ENCODE results near the gene GIMAP2. TPM values are rescaled to one million over a fixed set of nuclear protein-coding genes. Genes with fewer than 3 reads are reported as not detected.

The GIMAP2 gene
- polyA plus RNA-seq, 2 donors = 0.90 to 2.1 TPM

- no peaks in the 10 kb centered on the region for H3K27me3 ChIP-seq (ENCODE audit: control insufficient read depth in 1 of 2, insufficient read depth in 2 of 2, low read length in 2 of 2)
- H3K9me3 ChIP-seq (ENCODE audit: control insufficient read depth in 2 of 2, insufficient read depth in 1 of 2, low read depth in 1 of 2, low read length in 1 of 2) = peaks cover 0 to 3% of the 10 kb centered on the region in 2 donors
- peaks cover 0 to 6% of the 10 kb centered on the region in 2 donors for H3K36me3 ChIP-seq (ENCODE audit: control insufficient read depth in 2 of 2, insufficient read depth in 2 of 2, low read length in 1 of 2)
- H3K27ac ChIP-seq (ENCODE audit: low read depth in 2 of 2, low read length in 1 of 2) = peak overlapping the region; percentile 45 to 60
- 49 to 55% methylated on average over 4 of the region's 4 CpGs for WGBS, 2 donors
- H3K4me1 ChIP-seq (ENCODE audit: control insufficient read depth in 2 of 2, insufficient read depth in 2 of 2, low read length in 1 of 2) = no peaks in the 10 kb centered on the region
- H3K4me3 ChIP-seq (ENCODE audit: low read depth in 1 of 2, low read length in 2 of 2) = peak overlapping the region in 1 of 2 donors; percentile 3
Observed at GRCh38 chr7:150715738-150716137, 30.2 kb downstream of the GIMAP2 start.

GRCh38 chr7:150716368-150716767 is 30.9 kb downstream of the GIMAP2 start, which contains the start of gene GIMAP1:
Gene GIMAP1, plus strand, starts transcription at chr7:150716613. Its CDS starts 2,435 bp downstream, at chr7:150719048.
- Histone ChIP-seq H3K27ac (ENCODE audit: low read depth in 2 of 2, low read length in 1 of 2) (peak within 1 kb of the TSS; percentile 45 to 60), H3K4me3 (ENCODE audit: low read depth in 1 of 2, low read length in 2 of 2) (peak within 1 kb of the TSS; percentile 41 to 46), H3K9me3 (ENCODE audit: control insufficient read depth in 2 of 2, insufficient read depth in 1 of 2, low read depth in 1 of 2, low read length in 1 of 2) (peaks cover 0 to 4% of the 10 kb centered on the region in 2 donors), H3K4me1 (ENCODE audit: control insufficient read depth in 2 of 2, insufficient read depth in 2 of 2, low read length in 1 of 2) (no peaks in the 10 kb centered on the region), H3K36me3 (ENCODE audit: control insufficient read depth in 2 of 2, insufficient read depth in 2 of 2, low read length in 1 of 2) (peaks cover 0 to 6% of the 10 kb centered on the region in 2 donors), H3K27me3 (ENCODE audit: control insufficient read depth in 1 of 2, insufficient read depth in 2 of 2, low read length in 2 of 2) (no peaks in the 10 kb centered on the region)
- WGBS, 2 donors = 44 to 51% methylated on average over 5 of the region's 5 CpGs

- no peaks in the 10 kb centered on the region for H3K4me1 ChIP-seq (ENCODE audit: control insufficient read depth in 2 of 2, insufficient read depth in 2 of 2, low read length in 1 of 2)
- no peaks in the 10 kb centered on the region for H3K27me3 ChIP-seq (ENCODE audit: control insufficient read depth in 1 of 2, insufficient read depth in 2 of 2, low read length in 2 of 2)
- H3K4me3 ChIP-seq (ENCODE audit: low read depth in 1 of 2, low read length in 2 of 2) = peak overlapping the region; percentile 41 to 46
- H3K27ac ChIP-seq (ENCODE audit: low read depth in 2 of 2, low read length in 1 of 2) = peak overlapping the region; percentile 26 to 53
- peaks cover 0 to 4% of the 10 kb centered on the region in 2 donors for H3K9me3 ChIP-seq (ENCODE audit: control insufficient read depth in 2 of 2, insufficient read depth in 1 of 2, low read depth in 1 of 2, low read length in 1 of 2)
- WGBS, 2 donors = 51 to 55% methylated on average over 4 of the region's 4 CpGs
- H3K36me3 ChIP-seq (ENCODE audit: control insufficient read depth in 2 of 2, insufficient read depth in 2 of 2, low read length in 1 of 2) = peaks cover 0 to 6% of the 10 kb centered on the region in 2 donors
Observed at GRCh38 chr7:150716939-150717338, 31.4 kb downstream of the GIMAP2 start.

GRCh38 chr7:150717814-150718420 is 32.4 kb downstream of the GIMAP2 start:
- Histone ChIP-seq H3K36me3 (ENCODE audit: control insufficient read depth in 2 of 2, insufficient read depth in 2 of 2, low read length in 1 of 2) (peaks cover 0 to 6% of the 10 kb centered on the region in 2 donors), H3K9me3 (ENCODE audit: control insufficient read depth in 2 of 2, insufficient read depth in 1 of 2, low read depth in 1 of 2, low read length in 1 of 2) (peaks cover 0 to 4% of the 10 kb centered on the region in 2 donors), H3K27me3 (ENCODE audit: control insufficient read depth in 1 of 2, insufficient read depth in 2 of 2, low read length in 2 of 2) (no peaks in the 10 kb centered on the region), H3K27ac (ENCODE audit: low read depth in 2 of 2, low read length in 1 of 2) (no peak overlapping the region), H3K4me3 (ENCODE audit: low read depth in 1 of 2, low read length in 2 of 2) (peak overlapping the region; percentile 22 to 41), H3K4me1 (ENCODE audit: control insufficient read depth in 2 of 2, insufficient read depth in 2 of 2, low read length in 1 of 2) (no peaks in the 10 kb centered on the region)
- WGBS, 2 donors = 52 to 56% methylated on average over 4 of the region's 4 CpGs

- H3K36me3 ChIP-seq (ENCODE audit: control insufficient read depth in 2 of 2, insufficient read depth in 2 of 2, low read length in 1 of 2) = peaks cover 0 to 6% of the 10 kb centered on the region in 2 donors
- H3K27ac ChIP-seq (ENCODE audit: low read depth in 2 of 2, low read length in 1 of 2) = no peak overlapping the region
- WGBS, 2 donors = 76 to 79% methylated on average over 4 of the region's 4 CpGs
- no peaks in the 10 kb centered on the region for H3K4me1 ChIP-seq (ENCODE audit: control insufficient read depth in 2 of 2, insufficient read depth in 2 of 2, low read length in 1 of 2)
- no peak overlapping the region for H3K4me3 ChIP-seq (ENCODE audit: low read depth in 1 of 2, low read length in 2 of 2)
- no peaks in the 10 kb centered on the region for H3K27me3 ChIP-seq (ENCODE audit: control insufficient read depth in 1 of 2, insufficient read depth in 2 of 2, low read length in 2 of 2)
- H3K9me3 ChIP-seq (ENCODE audit: control insufficient read depth in 2 of 2, insufficient read depth in 1 of 2, low read depth in 1 of 2, low read length in 1 of 2) = peaks cover 0 to 4% of the 10 kb centered on the region in 2 donors
Observed at GRCh38 chr7:150719436-150719835, 33.9 kb downstream of the GIMAP2 start.

- 92 to 95% methylated on average over 48 to 52 of the region's 52 CpGs for WGBS, 2 donors
- H3K27ac ChIP-seq (ENCODE audit: low read depth in 2 of 2, low read length in 1 of 2) = no peak overlapping the region
Observed at GRCh38 chr7:150719960-150720891, 34.7 kb downstream of the GIMAP2 start.

GRCh38 chr7:150721970-150722373 is 36.5 kb downstream of the GIMAP2 start:
- Histone ChIP-seq H3K9me3 (ENCODE audit: control insufficient read depth in 2 of 2, insufficient read depth in 1 of 2, low read depth in 1 of 2, low read length in 1 of 2) (peaks cover 0 to 6% of the 10 kb centered on the region in 2 donors), H3K4me3 (ENCODE audit: low read depth in 1 of 2, low read length in 2 of 2) (no peak overlapping the region), H3K4me1 (ENCODE audit: control insufficient read depth in 2 of 2, insufficient read depth in 2 of 2, low read length in 1 of 2) (no peaks in the 10 kb centered on the region), H3K27me3 (ENCODE audit: control insufficient read depth in 1 of 2, insufficient read depth in 2 of 2, low read length in 2 of 2) (no peaks in the 10 kb centered on the region), H3K36me3 (ENCODE audit: control insufficient read depth in 2 of 2, insufficient read depth in 2 of 2, low read length in 1 of 2) (peaks cover 0 to 6% of the 10 kb centered on the region in 2 donors), H3K27ac (ENCODE audit: low read depth in 2 of 2, low read length in 1 of 2) (peak overlapping the region in 1 of 2 donors; percentile 11)
- WGBS, 2 donors = 79 to 81% methylated on average over 11 of the region's 11 CpGs

More at GRCh38 chr7:150719960-150720891, 34.7 kb downstream of the GIMAP2 start:
- Histone ChIP-seq H3K9me3 (ENCODE audit: control insufficient read depth in 2 of 2, insufficient read depth in 1 of 2, low read depth in 1 of 2, low read length in 1 of 2) (peaks cover 0 to 4% of the 10 kb centered on the region in 2 donors), H3K4me3 (ENCODE audit: low read depth in 1 of 2, low read length in 2 of 2) (no peak overlapping the region), H3K27me3 (ENCODE audit: control insufficient read depth in 1 of 2, insufficient read depth in 2 of 2, low read length in 2 of 2) (no peaks in the 10 kb centered on the region), H3K36me3 (ENCODE audit: control insufficient read depth in 2 of 2, insufficient read depth in 2 of 2, low read length in 1 of 2) (peaks cover 0 to 6% of the 10 kb centered on the region in 2 donors), H3K4me1 (ENCODE audit: control insufficient read depth in 2 of 2, insufficient read depth in 2 of 2, low read length in 1 of 2) (no peaks in the 10 kb centered on the region)

GRCh38 chr7:150722431-150722931 is 37.0 kb downstream of the GIMAP2 start:
- Histone ChIP-seq H3K27me3 (ENCODE audit: control insufficient read depth in 1 of 2, insufficient read depth in 2 of 2, low read length in 2 of 2) (no peaks in the 10 kb centered on the region), H3K4me1 (ENCODE audit: control insufficient read depth in 2 of 2, insufficient read depth in 2 of 2, low read length in 1 of 2) (no peaks in the 10 kb centered on the region), H3K4me3 (ENCODE audit: low read depth in 1 of 2, low read length in 2 of 2) (no peak overlapping the region), H3K9me3 (ENCODE audit: control insufficient read depth in 2 of 2, insufficient read depth in 1 of 2, low read depth in 1 of 2, low read length in 1 of 2) (peaks cover 0 to 6% of the 10 kb centered on the region in 2 donors), H3K36me3 (ENCODE audit: control insufficient read depth in 2 of 2, insufficient read depth in 2 of 2, low read length in 1 of 2) (peaks cover 0 to 6% of the 10 kb centered on the region in 2 donors), H3K27ac (ENCODE audit: low read depth in 2 of 2, low read length in 1 of 2) (peak overlapping the region in 1 of 2 donors; percentile 11)
- 49 to 63% methylated on average over 12 of the region's 12 CpGs for WGBS, 2 donors

GRCh38 chr7:150723467-150723866 is 38.0 kb downstream of the GIMAP2 start:
- 64 to 69% methylated on average over 1 of the region's 1 CpG for WGBS, 2 donors
- H3K4me3 ChIP-seq (ENCODE audit: low read depth in 1 of 2, low read length in 2 of 2) = no peak overlapping the region
- no peak overlapping the region for H3K27ac ChIP-seq (ENCODE audit: low read depth in 2 of 2, low read length in 1 of 2)
- H3K9me3 ChIP-seq (ENCODE audit: control insufficient read depth in 2 of 2, insufficient read depth in 1 of 2, low read depth in 1 of 2, low read length in 1 of 2) = peaks cover 0 to 6% of the 10 kb centered on the region in 2 donors
- H3K36me3 ChIP-seq (ENCODE audit: control insufficient read depth in 2 of 2, insufficient read depth in 2 of 2, low read length in 1 of 2) = peaks cover 0 to 6% of the 10 kb centered on the region in 2 donors
- H3K27me3 ChIP-seq (ENCODE audit: control insufficient read depth in 1 of 2, insufficient read depth in 2 of 2, low read length in 2 of 2) = no peaks in the 10 kb centered on the region
- no peaks in the 10 kb centered on the region for H3K4me1 ChIP-seq (ENCODE audit: control insufficient read depth in 2 of 2, insufficient read depth in 2 of 2, low read length in 1 of 2)
